Panc1 (cell line): ENCODE results near the gene KRT2.

Source experiments
- POLR2AphosphoS5 ChIP-seq: IDR thresholded peaks from 2 replicates; pipeline ENCODE4 v1.6.1; 2012; ENCODE audit warnings: mild to moderate bottlenecking, low read depth, low read length, moderate library complexity
- TCF7L2 ChIP-seq: IDR thresholded peaks from 2 replicates; pipeline ENCODE4 v1.6.1; 2011; ENCODE audit warnings: mild to moderate bottlenecking, low read depth, low read length, inconsistent platforms
- TF ChIP-seq, protein P1 (sequence below): fragments of 450-650 bp; IDR thresholded peaks from 2 replicates; pipeline ENCODE4 v1.5.1; 2017; ENCODE audit warnings: mild to moderate bottlenecking
- TF ChIP-seq, protein P2 (sequence below), 2 experiments: IDR thresholded peaks; 2 replicates each; pipeline ENCODE4 v1.6.1; 2011 to 2012; ENCODE audit warnings: low read depth in 2 of 2, control low read depth in 1 of 2, low read length in 1 of 2, mild to moderate bottlenecking in 1 of 2, moderate library complexity in 1 of 2; ENCODE audit not compliant: insufficient read depth in 1 of 2

DNA sequence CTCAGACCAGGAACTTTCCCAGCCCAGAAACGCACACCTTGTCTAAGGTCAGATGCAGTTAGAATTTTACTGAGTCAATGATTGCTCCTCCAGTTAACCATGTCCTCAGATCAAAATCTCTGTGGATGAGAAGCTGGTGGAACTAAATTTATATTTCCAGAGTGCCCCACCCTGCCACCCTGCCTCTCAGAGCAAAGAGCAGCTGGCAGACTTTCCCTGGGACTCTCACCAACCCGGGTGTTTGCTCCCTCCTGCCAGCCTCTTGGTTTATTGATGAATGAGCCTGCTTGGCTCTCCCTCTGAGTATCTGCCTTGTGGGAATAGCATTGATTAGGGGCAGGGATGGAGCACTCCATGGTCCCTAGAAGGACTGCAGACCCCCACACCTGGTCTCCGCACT, 34.1 kb upstream of the KRT2 start:
- TF ChIP-seq TCF7L2 (no peak), POLR2AphosphoS5 (no peak)
- TF ChIP-seq, protein P1, sequence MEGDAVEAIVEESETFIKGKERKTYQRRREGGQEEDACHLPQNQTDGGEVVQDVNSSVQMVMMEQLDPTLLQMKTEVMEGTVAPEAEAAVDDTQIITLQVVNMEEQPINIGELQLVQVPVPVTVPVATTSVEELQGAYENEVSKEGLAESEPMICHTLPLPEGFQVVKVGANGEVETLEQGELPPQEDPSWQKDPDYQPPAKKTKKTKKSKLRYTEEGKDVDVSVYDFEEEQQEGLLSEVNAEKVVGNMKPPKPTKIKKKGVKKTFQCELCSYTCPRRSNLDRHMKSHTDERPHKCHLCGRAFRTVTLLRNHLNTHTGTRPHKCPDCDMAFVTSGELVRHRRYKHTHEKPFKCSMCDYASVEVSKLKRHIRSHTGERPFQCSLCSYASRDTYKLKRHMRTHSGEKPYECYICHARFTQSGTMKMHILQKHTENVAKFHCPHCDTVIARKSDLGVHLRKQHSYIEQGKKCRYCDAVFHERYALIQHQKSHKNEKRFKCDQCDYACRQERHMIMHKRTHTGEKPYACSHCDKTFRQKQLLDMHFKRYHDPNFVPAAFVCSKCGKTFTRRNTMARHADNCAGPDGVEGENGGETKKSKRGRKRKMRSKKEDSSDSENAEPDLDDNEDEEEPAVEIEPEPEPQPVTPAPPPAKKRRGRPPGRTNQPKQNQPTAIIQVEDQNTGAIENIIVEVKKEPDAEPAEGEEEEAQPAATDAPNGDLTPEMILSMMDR: no peak
- TF ChIP-seq, protein P2, sequence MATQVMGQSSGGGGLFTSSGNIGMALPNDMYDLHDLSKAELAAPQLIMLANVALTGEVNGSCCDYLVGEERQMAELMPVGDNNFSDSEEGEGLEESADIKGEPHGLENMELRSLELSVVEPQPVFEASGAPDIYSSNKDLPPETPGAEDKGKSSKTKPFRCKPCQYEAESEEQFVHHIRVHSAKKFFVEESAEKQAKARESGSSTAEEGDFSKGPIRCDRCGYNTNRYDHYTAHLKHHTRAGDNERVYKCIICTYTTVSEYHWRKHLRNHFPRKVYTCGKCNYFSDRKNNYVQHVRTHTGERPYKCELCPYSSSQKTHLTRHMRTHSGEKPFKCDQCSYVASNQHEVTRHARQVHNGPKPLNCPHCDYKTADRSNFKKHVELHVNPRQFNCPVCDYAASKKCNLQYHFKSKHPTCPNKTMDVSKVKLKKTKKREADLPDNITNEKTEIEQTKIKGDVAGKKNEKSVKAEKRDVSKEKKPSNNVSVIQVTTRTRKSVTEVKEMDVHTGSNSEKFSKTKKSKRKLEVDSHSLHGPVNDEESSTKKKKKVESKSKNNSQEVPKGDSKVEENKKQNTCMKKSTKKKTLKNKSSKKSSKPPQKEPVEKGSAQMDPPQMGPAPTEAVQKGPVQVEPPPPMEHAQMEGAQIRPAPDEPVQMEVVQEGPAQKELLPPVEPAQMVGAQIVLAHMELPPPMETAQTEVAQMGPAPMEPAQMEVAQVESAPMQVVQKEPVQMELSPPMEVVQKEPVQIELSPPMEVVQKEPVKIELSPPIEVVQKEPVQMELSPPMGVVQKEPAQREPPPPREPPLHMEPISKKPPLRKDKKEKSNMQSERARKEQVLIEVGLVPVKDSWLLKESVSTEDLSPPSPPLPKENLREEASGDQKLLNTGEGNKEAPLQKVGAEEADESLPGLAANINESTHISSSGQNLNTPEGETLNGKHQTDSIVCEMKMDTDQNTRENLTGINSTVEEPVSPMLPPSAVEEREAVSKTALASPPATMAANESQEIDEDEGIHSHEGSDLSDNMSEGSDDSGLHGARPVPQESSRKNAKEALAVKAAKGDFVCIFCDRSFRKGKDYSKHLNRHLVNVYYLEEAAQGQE (IDR thresholded peaks at IDR 0.05; ENCODE audit: insufficient read depth in 1 of 2, low read depth in 2 of 2, low read length in 1 of 2): no peak
